Neural cell (in vitro differentiated cells): ENCODE measurements around the gene CLDN14. TPM values are rescaled to one million over a fixed set of nuclear protein-coding genes. Genes with fewer than 3 reads are reported as not detected.

Experiments
- H2AFZ ChIP-seq: fragments of 200-600, 300-800 bp; sonication (generic), shearing (Covaris generic); 2 replicates; pipeline ENCODE4 v1.6.0; 2014; ENCODE audit warnings: low read depth, mild to moderate bottlenecking, antibody characterized with exemption, low read length, moderate library complexity
- H3F3A ChIP-seq: fragments of 200-600 bp; shearing (Covaris generic); 2 replicates; pipeline ENCODE4 v1.6.1; 2016; ENCODE audit warnings: mild to moderate bottlenecking, moderate library complexity, mixed read lengths, antibody characterized with exemption, low read length; ENCODE audit not compliant: insufficient read depth, poor library complexity, severe bottlenecking
- H3K27ac ChIP-seq: fragments of 200-600, 300-800 bp; sonication (generic), shearing (Covaris generic); 2 replicates; pipeline ENCODE4 v1.5.1; 2014; ENCODE audit warnings: mild to moderate bottlenecking, low read length, moderate library complexity
- H3K27me3 ChIP-seq: fragments of 300-800, 200-600 bp; sonication (generic), shearing (Covaris generic); 2 replicates; pipeline ENCODE4 v1.6.0; 2014; ENCODE audit warnings: mild to moderate bottlenecking, low read depth, low read length, moderate library complexity; ENCODE audit not compliant: insufficient read depth
- H3K36me3 ChIP-seq: fragments of 300-800, 200-600 bp; sonication (generic), shearing (Covaris generic); 2 replicates; pipeline ENCODE4 v1.5.1; 2014; ENCODE audit warnings: mild to moderate bottlenecking, antibody characterized with exemption, low read length, moderate library complexity; ENCODE audit not compliant: insufficient read depth
- H3K4me2 ChIP-seq: fragments of 300-800, 200-600 bp; sonication (generic), shearing (Covaris generic); 2 replicates; pipeline ENCODE4 v1.6.0; 2014; ENCODE audit warnings: mild to moderate bottlenecking, low read length
- H3K4me3 ChIP-seq: fragments of 300-800, 200-600 bp; sonication (generic), shearing (Covaris generic); 2 replicates; pipeline ENCODE4 v1.5.1; 2014; ENCODE audit warnings: mild to moderate bottlenecking, low read length, moderate library complexity
- H3K79me2 ChIP-seq: fragments of 200-600 bp; shearing (Covaris generic); replicated peaks from 2 replicates; pipeline ENCODE4 v1.6.0; 2014; ENCODE audit warnings: mild to moderate bottlenecking, low read length, moderate library complexity; ENCODE audit not compliant: insufficient read depth
- H3K9ac ChIP-seq: fragments of 300-800, 200-600 bp; sonication (generic), shearing (Covaris generic); 2 replicates; pipeline ENCODE4 v1.6.1; 2016; ENCODE audit warnings: mild to moderate bottlenecking, low read length, mixed read lengths
- H3K9me2 ChIP-seq: fragments of 200-600 bp; shearing (Covaris generic); 2 replicates; pipeline ENCODE4 v1.6.1; 2016; ENCODE audit warnings: mild to moderate bottlenecking, low read length, mixed read lengths; ENCODE audit not compliant: insufficient read depth
- H3K9me3 ChIP-seq: fragments of 200-600, 300-800 bp; sonication (generic), shearing (Covaris generic); 2 replicates; pipeline ENCODE4 v1.6.1; 2016; ENCODE audit warnings: mild to moderate bottlenecking, mixed run types, low read length, moderate library complexity, mixed read lengths
- H4K20me1 ChIP-seq: fragments of 200-600 bp; shearing (Covaris generic); 2 replicates; pipeline ENCODE4 v1.6.1; 2016; ENCODE audit warnings: mild to moderate bottlenecking, mixed run types; ENCODE audit not compliant: insufficient read depth
- CTCF ChIP-seq: fragments of 450-650 bp; IDR thresholded peaks from 2 replicates; pipeline ENCODE4 v1.5.1; 2014; ENCODE audit warnings: antibody characterized with exemption, mild to moderate bottlenecking, moderate library complexity; ENCODE audit not compliant: poor library complexity, severe bottlenecking
- EP300 ChIP-seq: fragments of 450-650 bp; conservative IDR thresholded peaks from 2 replicates; pipeline ENCODE4 v1.6.1; 2014; ENCODE audit warnings: antibody characterized with exemption, mild to moderate bottlenecking, moderate library complexity; ENCODE audit not compliant: poor library complexity, severe bottlenecking
- EZH2 ChIP-seq: fragments of 200-600, 300-800 bp; shearing (Covaris generic), sonication (generic); IDR thresholded peaks from 2 replicates; pipeline ENCODE4 v1.6.1; 2014; ENCODE audit warnings: antibody characterized with exemption, low read length, borderline replicate concordance, mild to moderate bottlenecking; ENCODE audit not compliant: insufficient read depth, poor library complexity, severe bottlenecking
- MXI1 ChIP-seq: fragments of 450-650 bp; conservative IDR thresholded peaks from 2 replicates; pipeline ENCODE4 v1.6.1; 2014; ENCODE audit warnings: antibody characterized with exemption, mild to moderate bottlenecking; ENCODE audit not compliant: poor library complexity, severe bottlenecking
- POLR2AphosphoS5 ChIP-seq: IDR thresholded peaks from 2 replicates; pipeline ENCODE4 v1.6.1; 2012
- RAD21 ChIP-seq: fragments of 450-650 bp; conservative IDR thresholded peaks from 2 replicates; pipeline ENCODE4 v1.6.1; 2014; ENCODE audit warnings: antibody characterized with exemption, mild to moderate bottlenecking, moderate library complexity
- REST ChIP-seq: IDR thresholded peaks from 2 replicates; pipeline ENCODE4 v1.6.1; 2012; ENCODE audit warnings: borderline replicate concordance
- SMC3 ChIP-seq: fragments of 450-650 bp; conservative IDR thresholded peaks from 2 replicates; pipeline ENCODE4 v1.6.1; 2014; ENCODE audit warnings: antibody characterized with exemption, mild to moderate bottlenecking, moderate library complexity; ENCODE audit not compliant: poor library complexity
- TAF1 ChIP-seq: IDR thresholded peaks from 2 replicates; pipeline ENCODE4 v1.6.1; 2012; ENCODE audit warnings: low read depth
- polyA plus RNA-seq: library from polyadenylated mRNA; depleted of rRNA; stranded (reverse); fragments of >200 nt; gene quantifications from 2 replicates; pipeline ENCODE4 v1.2.3, GENCODE V29; 2014

CLDN14 gene
- polyA plus RNA-seq, 1 donor from 2014 or later, result not detected

GRCh38 chr21:36465478-36465877 is 14.4 kb downstream of the CLDN14 start:
- Histone ChIP-seq H3K4me3 (no peak overlapping the region), H3F3A (no peaks in the 10 kb centered on the region), H3K27me3 (no peaks in the 10 kb centered on the region), H4K20me1 (no peaks in the 10 kb centered on the region), H3K9ac (no peak overlapping the region), H3K36me3 (no peaks in the 10 kb centered on the region), H2AFZ (no peak overlapping the region), H3K79me2 (no peaks in the 10 kb centered on the region), H3K4me2 (no peak overlapping the region), H3K27ac (no peak overlapping the region), H3K9me2 (no peaks in the 10 kb centered on the region), H3K9me3 (no peaks in the 10 kb centered on the region)
- TF ChIP-seq RAD21 (no peak), EZH2 (no peak), CTCF (no peak), TAF1 (no peak), SMC3 (no peak), REST (no peak), EP300 (no peak), MXI1 (no peak), POLR2AphosphoS5 (no peak)

GRCh38 chr21:36464590-36464989 is 15.3 kb downstream of the CLDN14 start:
- Histone ChIP-seq H3K27ac (no peak overlapping the region), H3K36me3 (no peaks in the 10 kb centered on the region), H3K4me2 (no peak overlapping the region), H3F3A (no peaks in the 10 kb centered on the region), H4K20me1 (no peaks in the 10 kb centered on the region), H3K9me3 (no peaks in the 10 kb centered on the region), H3K27me3 (no peaks in the 10 kb centered on the region), H3K9me2 (no peaks in the 10 kb centered on the region), H3K9ac (no peak overlapping the region), H3K79me2 (no peaks in the 10 kb centered on the region), H2AFZ (no peak overlapping the region), H3K4me3 (no peak overlapping the region)
- TF ChIP-seq TAF1 (no peak), REST (no peak), CTCF (no peak), MXI1 (no peak), SMC3 (no peak), POLR2AphosphoS5 (no peak), EZH2 (no peak), EP300 (no peak), RAD21 (no peak)
